ENCODE results near the gene CNTNAP2. TPM values are rescaled to one million over a fixed set of nuclear protein-coding genes. Genes with fewer than 3 reads are reported as not detected.

Gene CNTNAP2
- total and polyA plus RNA-seq, 9 of the 15 experiments (the other 6 are each of a cell fraction or from before 2014, with no cell fraction given): 0.04 to 0.62 (median 0.09) TPM; not detected in 4

DNA sequence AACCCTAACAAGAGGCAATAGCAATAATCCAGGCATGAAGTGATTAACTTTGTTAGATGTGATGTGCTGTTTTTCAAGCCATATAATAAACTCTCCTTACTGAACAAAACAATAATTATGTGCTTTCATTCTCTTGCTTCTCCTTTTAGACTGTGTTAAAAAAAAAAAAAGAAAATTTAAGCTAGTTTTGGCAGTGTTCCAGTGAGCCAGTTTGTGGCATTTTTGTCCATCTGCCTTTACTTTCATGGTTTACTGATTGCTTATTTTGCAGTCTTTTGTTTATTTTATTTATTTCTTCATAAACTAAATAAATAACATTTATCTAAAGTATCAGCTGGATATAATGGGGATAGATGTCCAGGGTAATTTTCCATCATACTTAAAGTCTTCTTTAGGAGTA is 625.3 kb downstream of the CNTNAP2 start:
- Histone ChIP-seq H3K9ac (ENCODE audit: insufficient read depth in 1 of 2, low read depth in 2 of 2, low read length in 2 of 2) (no peak overlapping the region), H3K36me3 (ENCODE audit: control insufficient read depth, insufficient read depth, low read length) (no peaks in the 10 kb centered on the region), H3K79me2 (ENCODE audit: control insufficient read depth, insufficient read depth, low read length) (no peaks in the 10 kb centered on the region), H3K4me3 (no peak overlapping the region), H4K20me1 (replicated peaks; ENCODE audit: control insufficient read depth, insufficient read depth, low read length) (no peaks in the 10 kb centered on the region), H2AFZ (ENCODE audit: low read depth, low read length) (no peak overlapping the region), H3K4me2 (ENCODE audit: insufficient read depth, low read length) (no peak overlapping the region), H3K9me3 (replicated peaks; ENCODE audit: control insufficient read depth, insufficient read depth, low read depth, low read length) (peaks cover 4% of the 10 kb centered on the region; the same call in 1 of the 2 replicates), H3K9me1 (ENCODE audit: control insufficient read depth, insufficient read depth, low read length) (no peaks in the 10 kb centered on the region), H3K27me3 (ENCODE audit: control insufficient read depth in 2 of 2, insufficient read depth in 2 of 2, low read length in 2 of 2) (no peaks in the 10 kb centered on the region), H3K4me1 (replicated peaks in 1 of 2; ENCODE audit: control insufficient read depth in 2 of 2, insufficient read depth in 2 of 2, low read length in 2 of 2) (no peaks in the 10 kb centered on the region), H3K27ac (ENCODE audit: extremely low read depth, low read depth, low read length) (no peak overlapping the region)
- intact Hi-C loops (cut with micrococcal nuclease) (no loop called here), in situ Hi-C loops (cut with MboI) (no loop called here)
- ChIA-PET CTCF (ENCODE audit: low intra/inter-chr PET ratio) (no interaction called here), POLR2A (no interaction called here)
- TF ChIP-seq HIVEP1 (CRISPR knock-in tag; IDR thresholded peaks at IDR 0.05): no peak
- TF ChIP-seq, protein P1, sequence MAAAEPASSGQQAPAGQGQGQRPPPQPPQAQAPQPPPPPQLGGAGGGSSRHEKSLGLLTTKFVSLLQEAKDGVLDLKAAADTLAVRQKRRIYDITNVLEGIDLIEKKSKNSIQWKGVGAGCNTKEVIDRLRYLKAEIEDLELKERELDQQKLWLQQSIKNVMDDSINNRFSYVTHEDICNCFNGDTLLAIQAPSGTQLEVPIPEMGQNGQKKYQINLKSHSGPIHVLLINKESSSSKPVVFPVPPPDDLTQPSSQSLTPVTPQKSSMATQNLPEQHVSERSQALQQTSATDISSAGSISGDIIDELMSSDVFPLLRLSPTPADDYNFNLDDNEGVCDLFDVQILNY (CRISPR knock-in tag; IDR thresholded peaks at IDR 0.05): no peak
- no peak for TF ChIP-seq HNRNPK (IDR thresholded peaks at IDR 0.05; ENCODE audit: low read depth, low read length, poor library complexity, severe bottlenecking)
- no peak for TF ChIP-seq TOE1 (IDR thresholded peaks at IDR 0.05; ENCODE audit: borderline replicate concordance)
- TF ChIP-seq TOE1 (CRISPR knock-in tag; IDR thresholded peaks at IDR 0.05; ENCODE audit: borderline replicate concordance, low read depth): no peak
- no peak for TF ChIP-seq SAFB (IDR thresholded peaks at IDR 0.05; ENCODE audit: borderline replicate concordance, low read depth, low read length)
- TF ChIP-seq KAT2B (IDR thresholded peaks at IDR 0.05; ENCODE audit: low read depth, low read length): no peak
- no peak for TF ChIP-seq NR2C2 (CRISPR knock-in tag; IDR thresholded peaks at IDR 0.05)
- no peak for TF ChIP-seq NR2C2 (tag; IDR thresholded peaks at IDR 0.05)
- no peak for TF ChIP-seq ZNF561 (CRISPR knock-in tag; conservative IDR thresholded peaks at IDR 0.05)
- ATAC-seq: no peak
- DNase-seq (ENCODE audit: extremely low read depth in 1 of 4, low spot score in 3 of 4): no peak
- no peak for FAIRE-seq
- BruUV-seq (replicated peaks): no TSS peak
